ENCODE measurements around the gene DDTL.
"Not testable (repeated sequence)": the region's sequence is repeated elsewhere in the genome, so short reads cannot be mapped to it uniquely, and the experiment has no call there.

Gene DDTL

GRCh38 chr22:23970201-23970641, 3.5 kb downstream of the DDTL start:
- no peak for DNase-seq (ENCODE audit: low read depth)

GRCh38 chr22:23970816-23971486, 4.3 kb downstream of the DDTL start:
- DNase-seq (ENCODE audit: low read depth): no peak

DNA sequence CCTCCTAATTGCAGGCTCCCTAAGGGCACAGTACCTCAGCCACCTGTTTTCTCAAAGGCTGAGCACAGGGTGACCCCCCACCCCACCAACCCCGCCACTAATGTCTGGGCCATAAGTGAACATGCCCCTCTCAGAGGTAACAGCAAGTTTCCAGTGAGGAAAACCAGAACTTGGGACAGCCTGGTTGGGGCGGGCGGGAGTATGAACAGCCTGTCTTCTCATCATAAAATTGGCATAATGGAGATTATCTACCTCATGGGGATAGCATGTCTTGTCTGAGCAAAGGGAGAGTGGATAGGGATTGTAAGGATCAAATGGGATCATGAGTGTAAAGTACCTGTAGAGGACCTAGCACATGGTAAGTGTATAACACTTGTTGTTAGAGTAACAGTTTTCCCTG, 5.2 kb downstream of the DDTL start:
- not testable (repeated sequence) for DNase-seq (ENCODE audit: low read depth)

DNA sequence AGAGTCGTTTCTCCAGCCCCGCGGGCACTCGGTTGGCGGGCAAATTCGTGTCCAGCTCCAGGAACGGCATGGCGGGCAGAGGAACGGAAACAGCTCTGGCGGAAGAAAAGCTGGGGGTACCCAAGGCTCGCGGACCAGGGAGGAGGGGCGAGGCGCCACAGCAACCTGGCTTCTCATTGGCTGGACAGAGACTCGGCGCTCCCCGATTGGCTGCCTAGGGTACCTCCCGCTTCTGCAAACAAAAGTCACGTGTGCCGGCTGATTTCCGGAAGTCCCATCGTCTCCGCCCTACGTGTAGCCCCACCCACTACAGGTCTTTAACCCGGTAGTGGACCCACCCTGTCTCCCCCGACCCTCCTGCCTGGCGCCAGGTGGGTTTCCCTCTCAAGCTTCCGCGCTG, 7.7 kb downstream of the DDTL start, which contains the start of gene DDT:
Gene DDT, minus strand, starts transcription at position 97 of the 400 bp plus-strand sequence. Its CDS starts 27 bp downstream, at position 70.
- not testable (repeated sequence) for DNase-seq (ENCODE audit: low read depth)

DNA sequence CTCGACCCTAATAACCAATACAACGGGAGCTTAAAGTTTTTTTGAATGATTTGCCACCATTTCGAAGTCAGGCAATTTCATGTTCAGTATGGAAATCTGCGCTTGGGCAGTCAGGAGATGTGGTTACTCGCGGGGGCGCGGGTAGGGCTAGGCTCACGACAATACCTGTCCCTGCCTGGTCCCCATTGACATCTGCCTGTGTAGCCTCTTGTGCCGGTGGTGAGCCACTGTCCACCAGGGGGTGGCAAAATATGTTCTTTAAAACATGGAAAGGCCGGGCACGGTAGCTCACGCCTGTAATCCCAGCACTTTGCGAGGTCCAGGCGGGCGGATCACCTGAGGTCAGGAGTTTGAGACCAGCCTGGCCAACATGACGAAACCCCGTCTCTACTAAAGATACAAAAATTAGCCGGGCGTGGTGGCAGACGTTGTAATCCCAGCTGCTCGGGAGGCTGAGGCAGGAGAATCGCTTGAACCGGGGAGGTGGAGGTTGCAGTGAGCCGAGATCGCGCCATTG, 8.2 kb downstream of the DDTL start:
- not testable (repeated sequence) for DNase-seq (ENCODE audit: low read depth)

- DNase-seq (ENCODE audit: low read depth): not testable (repeated sequence)
Observed at GRCh38 chr22:23977304-23977703, 10.6 kb downstream of the DDTL start.

DNA sequence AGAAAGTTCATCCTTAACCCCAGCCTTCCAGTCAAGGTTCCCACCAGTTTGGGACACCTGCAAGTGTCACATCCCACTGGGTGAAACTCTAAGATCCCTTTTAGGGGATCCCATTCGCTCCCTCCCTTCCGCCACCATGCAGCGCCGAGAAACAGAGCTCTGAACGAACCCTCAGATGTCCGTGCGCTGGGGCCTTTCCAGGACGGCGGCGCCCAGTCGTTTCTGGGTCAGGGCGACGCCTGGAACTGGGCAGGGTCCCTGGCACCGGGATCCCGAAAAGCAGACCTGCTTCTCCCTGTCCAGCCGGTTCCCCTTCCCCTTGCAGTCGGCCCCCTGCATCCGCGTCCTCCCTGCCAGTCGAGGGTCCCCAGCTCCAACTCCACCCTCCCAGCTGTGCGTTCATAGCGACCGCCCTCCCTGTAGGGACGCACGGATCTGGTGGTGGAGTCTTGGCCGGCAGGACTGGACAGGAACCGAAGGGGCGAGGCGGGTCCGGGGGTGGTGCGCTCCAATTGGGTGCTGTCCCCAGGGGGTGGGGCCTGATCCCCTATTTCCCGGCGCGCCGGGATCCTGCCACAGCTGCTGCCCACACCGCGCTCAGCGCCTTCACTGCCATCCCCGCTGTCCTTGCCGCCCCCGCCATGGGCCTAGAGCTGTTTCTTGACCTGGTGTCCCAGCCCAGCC, 13.0 kb downstream of the DDTL start, which contains the start of gene GSTT2:
Gene GSTT2, plus strand, starts transcription at position 578 of the 684 bp plus-strand sequence.
- not testable (repeated sequence) for DNase-seq (ENCODE audit: low read depth)

DNA sequence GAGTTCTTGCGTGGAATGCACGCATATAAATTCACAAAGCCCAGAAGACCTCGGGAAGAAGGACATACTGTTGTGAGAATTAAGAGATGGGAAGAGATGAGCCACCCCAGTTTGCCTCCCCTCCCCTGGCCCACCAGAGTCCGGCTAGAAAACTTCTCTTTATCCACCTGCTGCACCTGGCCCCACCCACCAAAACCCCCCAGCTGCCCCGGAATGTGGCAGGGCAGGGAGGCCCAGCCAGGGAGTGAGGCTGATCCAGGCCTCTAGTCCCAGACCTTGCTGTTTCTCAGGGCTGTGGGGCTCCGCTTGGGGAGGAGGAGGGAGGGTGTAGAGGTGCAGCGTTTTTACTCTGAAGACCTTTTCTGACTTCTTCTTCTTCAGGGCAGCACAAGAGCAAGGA, 13.9 kb downstream of the DDTL start:
- DNase-seq (ENCODE audit: low read depth): not testable (repeated sequence)

- DNase-seq (ENCODE audit: low read depth): no peak
Observed at GRCh38 chr22:23984430-23984829, 17.7 kb downstream of the DDTL start.

DNA sequence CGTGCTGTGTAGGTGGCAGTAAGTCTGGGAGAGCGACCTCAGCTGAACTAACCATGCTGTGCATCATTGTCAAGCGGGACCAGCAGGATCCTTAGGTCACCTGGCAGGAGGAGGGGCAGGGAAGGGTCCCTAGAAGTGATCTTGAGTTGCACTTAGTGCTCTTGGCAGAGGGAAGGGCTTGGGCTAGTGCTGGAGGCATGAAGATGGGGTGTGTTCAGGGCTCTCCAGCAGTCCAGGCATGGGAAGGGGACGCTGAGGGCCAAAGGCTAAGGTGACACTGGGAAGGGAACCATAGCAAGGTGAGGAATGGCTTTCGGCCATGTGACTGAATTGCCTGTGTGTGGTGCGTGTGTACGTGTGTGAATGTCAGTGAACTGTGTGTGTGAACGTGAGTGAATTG, 19.4 kb downstream of the DDTL start:
- not testable (repeated sequence) for DNase-seq (ENCODE audit: low read depth)

- not testable (repeated sequence) for DNase-seq (ENCODE audit: low read depth)
Observed at GRCh38 chr22:23986538-23987178, 20.0 kb downstream of the DDTL start.

GRCh38 chr22:23989583-23990244, 23.0 kb downstream of the DDTL start:
- DNase-seq (ENCODE audit: low read depth): not testable (repeated sequence)

GRCh38 chr22:23993080-23993479, 26.4 kb downstream of the DDTL start:
- not testable (repeated sequence) for DNase-seq (ENCODE audit: low read depth)

- not testable (repeated sequence) for DNase-seq (ENCODE audit: low read depth)
Observed at GRCh38 chr22:23993581-23994177, 27.0 kb downstream of the DDTL start.

GRCh38 chr22:23997092-23997491, 30.4 kb downstream of the DDTL start:
- no peak for DNase-seq (ENCODE audit: low read depth)

DNA sequence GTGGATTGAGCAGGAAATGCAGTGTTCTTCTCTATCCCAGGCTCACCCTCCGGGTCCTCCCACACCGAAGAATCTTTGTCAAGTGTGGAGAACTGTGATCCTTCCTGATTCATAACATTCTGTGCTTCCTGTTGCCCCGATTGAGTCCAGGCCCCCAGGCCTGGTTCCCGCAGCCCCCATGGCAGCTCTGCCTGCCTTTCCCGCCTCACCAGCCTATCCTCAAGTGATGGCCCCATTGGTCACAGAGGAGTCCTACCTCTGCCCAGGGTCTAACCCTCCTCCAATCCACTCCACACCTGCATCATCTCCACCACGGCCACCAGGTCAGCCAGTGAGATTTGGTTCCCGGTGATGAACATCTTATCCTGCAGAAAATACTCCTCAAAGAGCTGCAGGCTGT, 33.1 kb downstream of the DDTL start:
- DNase-seq (ENCODE audit: low read depth): not testable (repeated sequence)

GRCh38 chr22:24001314-24001713, 34.6 kb downstream of the DDTL start:
- DNase-seq (ENCODE audit: low read depth): no peak

- no peak for DNase-seq (ENCODE audit: low read depth)
Observed at GRCh38 chr22:24002272-24002671, 35.6 kb downstream of the DDTL start.

DNA sequence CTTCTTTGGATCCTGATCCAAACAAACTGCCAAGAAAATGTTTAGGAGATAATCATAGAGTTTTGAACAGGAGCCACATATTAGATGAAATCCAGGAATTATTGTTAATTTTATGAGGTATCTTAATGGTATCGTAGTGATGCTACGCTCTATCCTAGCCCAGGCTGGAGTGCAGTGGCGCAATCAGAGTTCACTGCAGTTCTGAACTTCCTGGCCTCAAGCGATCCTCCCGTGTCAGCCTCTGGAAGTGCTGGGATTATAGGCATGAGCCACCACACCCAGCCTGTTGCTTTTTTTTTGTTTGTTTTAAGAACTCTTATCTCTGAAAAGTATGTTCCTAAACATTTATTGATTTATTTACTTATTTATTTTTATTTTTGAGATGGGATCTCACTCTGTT, 36.2 kb downstream of the DDTL start:
- no peak for DNase-seq (ENCODE audit: low read depth)

- DNase-seq (ENCODE audit: low read depth): no peak
Observed at GRCh38 chr22:24003887-24004286, 37.2 kb downstream of the DDTL start.

- no peak for DNase-seq (ENCODE audit: low read depth)
Observed at GRCh38 chr22:24005201-24005600, 38.5 kb downstream of the DDTL start, which contains the start of gene GSTT4. GSTT4 (minus strand) TSS chr22:24005453; CDS start chr22:24005356, 97 bp downstream.
